Smooth muscle cell (in vitro differentiated cells): ENCODE data around the gene HEATR5A. TPM values are rescaled to one million over a fixed set of nuclear protein-coding genes. Genes with fewer than 3 reads are reported as not detected.
A peak's percentile ranks its signal among the peaks of the same experiment; 100 is the strongest.
"Not testable (repeated sequence)": the region's sequence is repeated elsewhere in the genome, so short reads cannot be mapped to it uniquely, and the experiment has no call there.

Experiments used
- DNase-seq: peaks from one replicate; lab custom pipeline; 2025; ENCODE audit not compliant: unreplicated experiment; lab: John Stamatoyannopoulos, UW
- H2AFZ ChIP-seq: fragments of 200-600 bp; sonication (generic); 2 replicates; pipeline ENCODE4 v1.6.0; 2016; ENCODE audit warnings: antibody characterized with exemption, low read depth, mild to moderate bottlenecking
- H3F3A ChIP-seq: fragments of 200-600 bp; sonication (generic); 2 replicates; pipeline ENCODE4 v1.6.0; 2017; ENCODE audit warnings: antibody characterized with exemption, low read depth
- H3K27ac ChIP-seq: fragments of 200-600 bp; sonication (generic); 2 replicates; pipeline ENCODE4 v1.5.1; 2016; ENCODE audit warnings: low read depth, mild to moderate bottlenecking
- H3K27me3 ChIP-seq: fragments of 200-600 bp; sonication (generic); 2 replicates; pipeline ENCODE4 v1.6.1; 2016; ENCODE audit warnings: low read depth, mild to moderate bottlenecking
- H3K36me3 ChIP-seq: fragments of 200-600 bp; sonication (generic); 2 replicates; pipeline ENCODE4 v1.5.1; 2016; ENCODE audit warnings: low read depth
- H3K4me1 ChIP-seq: fragments of 200-600 bp; sonication (generic); 2 replicates; pipeline ENCODE4 v1.5.1; 2016; ENCODE audit warnings: low read depth
- H3K4me2 ChIP-seq: fragments of 200-600 bp; sonication (generic); 2 replicates; pipeline ENCODE4 v1.6.0; 2016; ENCODE audit warnings: mild to moderate bottlenecking
- H3K4me3 ChIP-seq: fragments of 200-600 bp; sonication (generic); 2 replicates; pipeline ENCODE4 v1.5.1; 2016; ENCODE audit warnings: mild to moderate bottlenecking
- H3K79me2 ChIP-seq: fragments of 200-600 bp; sonication (generic); 2 replicates; pipeline ENCODE4 v1.6.0; 2016; ENCODE audit warnings: low read depth, mild to moderate bottlenecking
- H3K9ac ChIP-seq: fragments of 200-600 bp; sonication (generic); 2 replicates; pipeline ENCODE4 v1.6.0; 2016; ENCODE audit warnings: low read depth
- H3K9me3 ChIP-seq: fragments of 200-600 bp; sonication (generic); replicated peaks from 2 replicates; pipeline ENCODE4 v1.5.1; 2016; ENCODE audit warnings: low read depth
- H4K20me1 ChIP-seq: fragments of 200-600 bp; sonication (generic); 2 replicates; pipeline ENCODE4 v1.6.0; 2016; ENCODE audit warnings: low read depth
- CTCF ChIP-seq: fragments of 200-600 bp; sonication (generic); IDR thresholded peaks from 2 replicates; pipeline ENCODE4 v1.5.1; 2017; ENCODE audit warnings: borderline replicate concordance, mild to moderate bottlenecking, antibody characterized with exemption; ENCODE audit not compliant: insufficient read depth, poor library complexity, severe bottlenecking
- WGBS: methylation state at CpG from one replicate; pipeline ENCODE4 v1.1.7; 2016; ENCODE audit warnings: low lambda C conversion rate; 5-methylcytosine and 5-hydroxymethylcytosine counted together
- polyA plus RNA-seq: library from polyadenylated mRNA; unstranded; fragments of >200 nt; fragmentation: Nextera tagmentation; extraction: Ambion mirVana; gene quantifications from 2 replicates; pipeline ENCODE4 v1.2.1, GENCODE V29; 2016
- total RNA-seq: library from RNA; depleted of rRNA; stranded (reverse); fragments of >200 nt; gene quantifications from 2 replicates; pipeline ENCODE4 v1.2.3, GENCODE V29; 2014

The HEATR5A gene
- total and polyA plus RNA-seq, 2 experiments from 2014 or later = 28.5 to 49.8 TPM

- Histone ChIP-seq H3F3A (no peaks in the 10 kb centered on the region), H2AFZ (no peak overlapping the region), H3K36me3 (no peaks in the 10 kb centered on the region), H3K4me3 (no peak overlapping the region), H3K27me3 (no peaks in the 10 kb centered on the region), H3K4me1 (no peaks in the 10 kb centered on the region), H3K79me2 (no peaks in the 10 kb centered on the region), H3K9ac (peak overlapping the region; percentile 3), H4K20me1 (no peaks in the 10 kb centered on the region), H3K27ac (peak overlapping the region; percentile 82), H3K4me2 (no peak overlapping the region), H3K9me3 (no peaks in the 10 kb centered on the region)
- WGBS = 65% methylated on average over 2 of the region's 2 CpGs
- no peak for DNase-seq
- TF ChIP-seq CTCF = no peak
These were observed 156.7 kb downstream of the HEATR5A start for GRCh38 chr14:31263485-31264133.

GRCh38 chr14:31261859-31262731, 158.3 kb downstream of the HEATR5A start:
- H3K4me2 ChIP-seq = no peak overlapping the region
- H3K9ac ChIP-seq = no peak overlapping the region
- no peaks in the 10 kb centered on the region for H3K27me3 ChIP-seq
- no peaks in the 10 kb centered on the region for H3K4me1 ChIP-seq
- DNase-seq = no peak
- no peak overlapping the region for H3K4me3 ChIP-seq
- no peaks in the 10 kb centered on the region for H3K79me2 ChIP-seq
- H3F3A ChIP-seq = no peaks in the 10 kb centered on the region
- H3K36me3 ChIP-seq = no peaks in the 10 kb centered on the region
- no peak overlapping the region for H2AFZ ChIP-seq
- no peaks in the 10 kb centered on the region for H3K9me3 ChIP-seq
- TF ChIP-seq CTCF = no peak
- 91% methylated on average over 6 of the region's 6 CpGs for WGBS
- H3K27ac ChIP-seq = no peak overlapping the region
- no peaks in the 10 kb centered on the region for H4K20me1 ChIP-seq

- H3K36me3 ChIP-seq = no peaks in the 10 kb centered on the region
- H3K27me3 ChIP-seq = no peaks in the 10 kb centered on the region
- H3K4me2 ChIP-seq = no peak overlapping the region
- no peaks in the 10 kb centered on the region for H4K20me1 ChIP-seq
- no peak for DNase-seq
- WGBS = 92% methylated on average over 3 of the region's 3 CpGs
- no peaks in the 10 kb centered on the region for H3K79me2 ChIP-seq
- no peak overlapping the region for H3K4me3 ChIP-seq
- no peak overlapping the region for H3K27ac ChIP-seq
- no peaks in the 10 kb centered on the region for H3K9me3 ChIP-seq
- no peaks in the 10 kb centered on the region for H3K4me1 ChIP-seq
- TF ChIP-seq CTCF = no peak
- no peak overlapping the region for H3K9ac ChIP-seq
- H3F3A ChIP-seq = no peaks in the 10 kb centered on the region
- no peak overlapping the region for H2AFZ ChIP-seq
These were observed 158.9 kb downstream of the HEATR5A start for GRCh38 chr14:31261523-31261858.

- H4K20me1 ChIP-seq, H3K9me3 ChIP-seq, DNase-seq, H3K79me2 ChIP-seq, H3F3A ChIP-seq, H3K36me3 ChIP-seq, H2AFZ ChIP-seq, H3K9ac ChIP-seq, H3K4me2 ChIP-seq, H3K27me3 ChIP-seq, H3K4me1 ChIP-seq, H3K4me3 ChIP-seq, H3K27ac ChIP-seq: not testable (repeated sequence)
- 91% methylated on average over 4 of the region's 4 CpGs for whole genome bisulfite sequencing
These were observed 161.3 kb downstream of the HEATR5A start for GRCh38 chr14:31259040-31259435.
